ENCODE measurements around the gene PAIP1.
A peak's percentile ranks its signal among the peaks of the same experiment; 100 is the strongest.

GRCh38 chr5:43483298-43484105 lies 73.4 kb downstream of the PAIP1 start, which contains the start of gene TMEM267:
- TF ChIP-seq CTCF (IDR thresholded peaks at IDR 0.05), result no peak
- TF ChIP-seq POLR2A (IDR thresholded peaks at IDR 0.05), result peak in 1 of 2 donors; percentile 62
